HepG2 (cell line): ENCODE data around the gene TBC1D19. TPM values are rescaled to one million over a fixed set of nuclear protein-coding genes. Genes with fewer than 3 reads are reported as not detected.

ENCODE experiments used
- ATAC-seq: fragments of 200-7000 bp; cut with Tn5 transposase; 3 replicates; pipeline ENCODE4 v1.9.1; 2020; ENCODE audit warnings: mild to moderate bottlenecking, moderate library complexity
- BruUV-seq: library from RNA; stranded (reverse); fragments of 400-500 nt; replicated peaks from 2 replicates; lab custom pipeline; 2021; lab: Mats Ljungman, UMichigan
- CTCF ChIA-PET: fragments of 300-600 bp; formaldehyde crosslinking; extraction: SDS; loops from one replicate; lab custom pipeline; 2021; ENCODE audit warnings: low total read pairs, inconsistent platforms, low intra/inter-chr PET ratio; lab: Yijun Ruan, JAX
- POLR2A ChIA-PET: fragments of 350-600 bp; sonication (Branson Sonifier 250); formaldehyde crosslinking; loops from one replicate; lab custom pipeline; 2020; ENCODE audit warnings: antibody characterized with exemption, inconsistent platforms; lab: Yijun Ruan, JAX
- DNase-seq: peaks from one replicate; pipeline ENCODE4 v3.0.0-alpha.2; 2015; ENCODE audit warnings: low spot score
- FAIRE-seq: peaks from 3 replicates; lab custom pipeline; 2011; peaks lifted over from hg19 to GRCh38; lab: Jason Lieb, UNC
- H2AFZ ChIP-seq: one replicate; pipeline ENCODE4 v1.6.1; 2011; ENCODE audit warnings: low read length, inconsistent platforms
- H3K27ac ChIP-seq: fragments of 300-600 bp; 3 replicates; pipeline ENCODE4 v1.8.0; 2011; ENCODE audit warnings: mixed run types, mild to moderate bottlenecking, mixed read lengths, low read length, inconsistent platforms; ENCODE audit not compliant: insufficient read depth; ENCODE audit errors: extremely low read length
- H3K27me3 ChIP-seq, 2 experiments: fragments of 200-600 bp in 1 of 2; 2 replicates in 1 of 2; 3 replicates in 1 of 2; pipeline versions ENCODE4 v1.6.0 to v1.8.0; 2011; ENCODE audit warnings: low read length in 2 of 2, mild to moderate bottlenecking in 2 of 2, moderate library complexity in 2 of 2, inconsistent platforms in 1 of 2; ENCODE audit not compliant: insufficient read depth in 2 of 2, control insufficient read depth in 1 of 2
- H3K36me3 ChIP-seq, 2 experiments: fragments of 200-600 bp in 1 of 2; replicated peaks in 1 of 2; 2 replicates in 1 of 2; 3 replicates in 1 of 2; pipeline versions ENCODE4 v1.5.1 to v1.8.0; 2011; ENCODE audit warnings: low read length in 2 of 2, inconsistent platforms in 1 of 2; ENCODE audit not compliant: insufficient read depth in 2 of 2, control insufficient read depth in 1 of 2
- H3K4me1 ChIP-seq: 2 replicates; pipeline ENCODE4 v1.5.1; 2012; ENCODE audit warnings: low read length, inconsistent platforms; ENCODE audit not compliant: insufficient read depth
- H3K4me2 ChIP-seq: 2 replicates; pipeline ENCODE4 v1.6.0; 2011; ENCODE audit warnings: low read depth, low read length, inconsistent platforms
- H3K4me3 ChIP-seq, 3 experiments: fragments of 200-600 bp in 1 of 3; sonication (generic), shearing (Covaris generic) in 1 of 3; replicated peaks in 1 of 3; 2 replicates each; pipeline ENCODE4 v1.5.1; 2011 to 2016; ENCODE audit warnings: low read length in 3 of 3, inconsistent platforms in 2 of 3, low read depth in 2 of 3, mild to moderate bottlenecking in 2 of 3, control low read depth in 1 of 3, mixed read lengths in 1 of 3; ENCODE audit not compliant: insufficient read depth in 1 of 3
- H3K79me2 ChIP-seq: one replicate; pipeline ENCODE4 v1.6.1; 2011; ENCODE audit warnings: low read length, inconsistent platforms; ENCODE audit not compliant: insufficient read depth
- H3K9ac ChIP-seq: 2 replicates; pipeline ENCODE4 v1.6.0; 2011; ENCODE audit warnings: mild to moderate bottlenecking, low read depth, low read length, inconsistent platforms; ENCODE audit not compliant: insufficient read depth
- H3K9me3 ChIP-seq: 2 replicates; pipeline ENCODE4 v1.5.1; 2012; ENCODE audit warnings: mild to moderate bottlenecking, low read length
- H4K20me1 ChIP-seq: 2 replicates; pipeline ENCODE4 v1.6.0; 2011; ENCODE audit warnings: inconsistent platforms, mild to moderate bottlenecking, low read length, moderate library complexity; ENCODE audit not compliant: insufficient read depth
- CAMTA2 ChIP-seq: sonication (generic); formaldehyde crosslinking; IDR thresholded peaks from 2 replicates; pipeline ENCODE4 v1.4.0; 2020; ENCODE audit warnings: mild to moderate bottlenecking, missing genetic modification reagents, borderline replicate concordance
- GABPA ChIP-seq, 2 experiments: IDR thresholded peaks; 2 replicates each; pipeline ENCODE4 v1.6.1; 2011 to 2016; ENCODE audit warnings: low read depth in 2 of 2, low read length in 1 of 2, missing biosample characterization in 1 of 2, missing genetic modification characterization in 1 of 2
- IRF2 ChIP-seq: IDR thresholded peaks from 2 replicates; pipeline ENCODE4 v1.6.1; 2018; ENCODE audit warnings: missing genetic modification reagents, missing compliant biosample characterization
- NFATC3 ChIP-seq: sonication (generic); formaldehyde crosslinking; IDR thresholded peaks from 2 replicates; pipeline ENCODE4 v1.5.1; 2020; ENCODE audit warnings: mild to moderate bottlenecking, missing genetic modification reagents
- NFRKB ChIP-seq: fragments of 450-650 bp; IDR thresholded peaks from 2 replicates; pipeline ENCODE4 v1.6.1; 2017
- PHB2 ChIP-seq: fragments of 450-650 bp; IDR thresholded peaks from 2 replicates; pipeline ENCODE4 v1.6.1; 2018; ENCODE audit not compliant: partially characterized antibody
- SCMH1 ChIP-seq: sonication (generic); formaldehyde crosslinking; IDR thresholded peaks from 2 replicates; pipeline ENCODE4 v1.9.0; 2021; ENCODE audit warnings: missing genetic modification reagents, mild to moderate bottlenecking, borderline replicate concordance
- SYNCRIP ChIP-seq: fragments of 200-400 bp; formaldehyde crosslinking; IDR thresholded peaks from 2 replicates; pipeline ENCODE4 v1.6.1; 2018; ENCODE audit warnings: mild to moderate bottlenecking, low read depth, low read length; ENCODE audit not compliant: insufficient read depth
- TIGD3 ChIP-seq: sonication (generic); formaldehyde crosslinking; IDR thresholded peaks from 2 replicates; pipeline ENCODE4 v1.5.1; 2020; ENCODE audit warnings: mild to moderate bottlenecking, missing genetic modification reagents, borderline replicate concordance
- ZNF672 ChIP-seq: sonication (generic); formaldehyde crosslinking; IDR thresholded peaks from 2 replicates; pipeline ENCODE4 v1.8.1; 2022; ENCODE audit warnings: missing genetic modification reagents
- WGBS: methylation state at CpG from one replicate; pipeline ENCODE4 v1.1.6; 2017; ENCODE audit warnings: low lambda C conversion rate; 5-methylcytosine and 5-hydroxymethylcytosine counted together
- in situ Hi-C: cut with HindIII; loops from 2 replicates; pipeline ENCODE4 v1.10.0; 2017; ENCODE audit warnings: low pct_unique_long_range_greater_than_20kb; ENCODE audit not compliant: extremely low pct_ligation_motif_present
- intact Hi-C: fragments of 100-400 bp; cut with micrococcal nuclease; formaldehyde crosslinking; loops from one replicate; pipeline ENCODE4 v1.10.0; 2022; ENCODE audit not compliant: unreplicated experiment
- polyA plus RNA-seq, 8 experiments: library from polyadenylated mRNA; depleted of rRNA in 3 of 8; stranded (reverse) in 7 of 8; unstranded in 1 of 8; fragments of >200 nt; fragmentation: Illumina TruSeq in 4 of 8; extraction: Trizol in 4 of 8; gene quantifications; 2 replicates each; pipeline versions ENCODE4 v1.2.1 to v1.2.3, GENCODE V29; 2011 to 2016; ENCODE audit warnings: low read depth in 4 of 8, missing spikeins in 1 of 8, mixed read lengths in 1 of 8; ENCODE audit not compliant: insufficient read depth in 1 of 8
- total RNA-seq, 5 experiments: library from RNA; depleted of rRNA; stranded (reverse); fragments of >200 nt; fragmentation: Illumina TruSeq; extraction: Trizol; gene quantifications; 2 replicates each; pipeline ENCODE4 v1.2.3, GENCODE V29; 2016; ENCODE audit warnings: low read depth in 1 of 5
- TF ChIP-seq, protein P1 (sequence below): sonication (generic); formaldehyde crosslinking; IDR thresholded peaks from 2 replicates; pipeline ENCODE4 v1.8.1; 2023; ENCODE audit warnings: missing genetic modification reagents, inconsistent platforms, borderline replicate concordance

The TBC1D19 gene
- total and polyA plus RNA-seq, 2 of the 13 experiments (the other 11 are each of a cell fraction or from before 2014, with no cell fraction given) = 1.6 to 3.5 TPM

DNA sequence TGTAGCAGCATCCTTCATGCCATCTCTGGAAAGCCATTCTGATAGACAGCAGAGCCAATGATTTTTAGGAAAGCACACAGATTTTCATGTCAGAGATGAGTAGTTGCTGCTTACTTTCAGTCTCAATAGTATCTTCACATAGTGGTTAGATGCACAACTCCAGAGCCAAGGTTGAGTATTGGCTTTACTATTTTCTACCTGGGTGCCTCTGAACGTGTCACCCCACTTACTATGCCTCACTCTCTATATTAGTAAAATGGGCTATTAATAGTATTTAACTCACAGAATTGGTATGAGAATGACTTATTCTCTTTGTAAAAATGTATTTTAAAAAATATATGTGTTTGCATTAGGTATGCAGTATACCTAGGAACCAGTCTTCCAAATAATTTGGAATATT, 168.0 kb downstream of the TBC1D19 start:
- Histone ChIP-seq H3K79me2 (no peaks in the 10 kb centered on the region), H3K36me3 (no peaks in the 10 kb centered on the region), H3K4me3 (no peak overlapping the region), H3K4me2 (no peak overlapping the region), H3K9me3 (no peaks in the 10 kb centered on the region), H2AFZ (no peak overlapping the region), H3K27ac (no peak overlapping the region), H4K20me1 (no peaks in the 10 kb centered on the region), H3K27me3 (no peaks in the 10 kb centered on the region), H3K4me1 (peaks cover 7% of the 10 kb centered on the region), H3K9ac (no peak overlapping the region)
- ChIA-PET CTCF (no interaction called here), POLR2A (no interaction called here)
- intact Hi-C loops = no loop called here
- no TSS peak for BruUV-seq
- TF ChIP-seq IRF2 (CRISPR knock-in tag) (no peak), GABPA (IDR thresholded peaks at IDR 0.05; ENCODE audit: low read depth, low read length) (no peak), GABPA (CRISPR knock-in tag; IDR thresholded peaks at IDR 0.05; ENCODE audit: low read depth) (no peak), TIGD3 (CRISPR knock-in tag) (no peak), PHB2 (no peak), SCMH1 (CRISPR knock-in tag) (no peak), NFRKB (no peak), ZNF672 (CRISPR knock-in tag) (no peak), NFATC3 (CRISPR knock-in tag) (no peak), SYNCRIP (no peak), CAMTA2 (CRISPR knock-in tag) (no peak)
- TF ChIP-seq, protein P1, sequence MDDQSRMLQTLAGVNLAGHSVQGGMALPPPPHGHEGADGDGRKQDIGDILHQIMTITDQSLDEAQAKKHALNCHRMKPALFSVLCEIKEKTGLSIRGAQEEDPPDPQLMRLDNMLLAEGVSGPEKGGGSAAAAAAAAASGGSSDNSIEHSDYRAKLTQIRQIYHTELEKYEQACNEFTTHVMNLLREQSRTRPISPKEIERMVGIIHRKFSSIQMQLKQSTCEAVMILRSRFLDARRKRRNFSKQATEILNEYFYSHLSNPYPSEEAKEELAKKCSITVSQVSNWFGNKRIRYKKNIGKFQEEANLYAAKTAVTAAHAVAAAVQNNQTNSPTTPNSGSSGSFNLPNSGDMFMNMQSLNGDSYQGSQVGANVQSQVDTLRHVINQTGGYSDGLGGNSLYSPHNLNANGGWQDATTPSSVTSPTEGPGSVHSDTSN = no peak
- no peak for FAIRE-seq
- 85% methylated on average over 1 of the region's 1 CpG for whole genome bisulfite sequencing
- no peak for DNase-seq
- in situ Hi-C loops = no loop called here
- no peak for ATAC-seq
